A673 (cell line): ENCODE measurements around the gene KCNMA1.

ENCODE experiments used
- CTCF ChIP-seq: fragments of 300-800, 200-600 bp; sonication (generic); conservative IDR thresholded peaks from 2 replicates; pipeline ENCODE4 v1.5.1; 2017; ENCODE audit warnings: low read depth, mild to moderate bottlenecking, antibody characterized with exemption, low read length, moderate library complexity, mixed read lengths
- EZH2 ChIP-seq: fragments of 200-600 bp; sonication (generic); IDR thresholded peaks from 2 replicates; pipeline ENCODE4 v1.6.1; 2017; ENCODE audit warnings: borderline replicate concordance, low read depth, mild to moderate bottlenecking, mixed read lengths, antibody characterized with exemption, low read length; ENCODE audit not compliant: poor library complexity, severe bottlenecking

GRCh38 chr10:77588886-77589285 is 48.7 kb downstream of the KCNMA1 start:
- TF ChIP-seq CTCF (no peak), EZH2 (no peak)
